Measurements from ENCODE around the gene PLPP3. TPM values are rescaled to one million over a fixed set of nuclear protein-coding genes. Genes with fewer than 3 reads are reported as not detected.

Gene PLPP3
- total RNA-seq, 2 experiments from 2014 or later: not detected

- DNase-seq: no peak
- intact Hi-C loops (cut with micrococcal nuclease): no loop called here
- no peaks in the 10 kb centered on the region for H3K36me3 Mint-ChIP-seq (ENCODE audit: low read depth)
- H3K9me3 Mint-ChIP-seq: no peaks in the 10 kb centered on the region
- TF ChIP-seq, protein P1, sequence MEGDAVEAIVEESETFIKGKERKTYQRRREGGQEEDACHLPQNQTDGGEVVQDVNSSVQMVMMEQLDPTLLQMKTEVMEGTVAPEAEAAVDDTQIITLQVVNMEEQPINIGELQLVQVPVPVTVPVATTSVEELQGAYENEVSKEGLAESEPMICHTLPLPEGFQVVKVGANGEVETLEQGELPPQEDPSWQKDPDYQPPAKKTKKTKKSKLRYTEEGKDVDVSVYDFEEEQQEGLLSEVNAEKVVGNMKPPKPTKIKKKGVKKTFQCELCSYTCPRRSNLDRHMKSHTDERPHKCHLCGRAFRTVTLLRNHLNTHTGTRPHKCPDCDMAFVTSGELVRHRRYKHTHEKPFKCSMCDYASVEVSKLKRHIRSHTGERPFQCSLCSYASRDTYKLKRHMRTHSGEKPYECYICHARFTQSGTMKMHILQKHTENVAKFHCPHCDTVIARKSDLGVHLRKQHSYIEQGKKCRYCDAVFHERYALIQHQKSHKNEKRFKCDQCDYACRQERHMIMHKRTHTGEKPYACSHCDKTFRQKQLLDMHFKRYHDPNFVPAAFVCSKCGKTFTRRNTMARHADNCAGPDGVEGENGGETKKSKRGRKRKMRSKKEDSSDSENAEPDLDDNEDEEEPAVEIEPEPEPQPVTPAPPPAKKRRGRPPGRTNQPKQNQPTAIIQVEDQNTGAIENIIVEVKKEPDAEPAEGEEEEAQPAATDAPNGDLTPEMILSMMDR (IDR thresholded peaks at IDR 0.05): no peak
- H3K4me3 Mint-ChIP-seq: no peak overlapping the region
- ChIA-PET POLR2A (no interaction called here), CTCF (no interaction called here)
- no peak for ATAC-seq
- H3K27ac Mint-ChIP-seq: no peak overlapping the region
- H3K27me3 Mint-ChIP-seq: no peaks in the 10 kb centered on the region
- H3K4me1 Mint-ChIP-seq (ENCODE audit: low read depth): no peaks in the 10 kb centered on the region
Measured at GRCh38 chr1:56452027-56453011, 127.0 kb downstream of the PLPP3 start.

GRCh38 chr1:56451491-56451890 is 127.9 kb downstream of the PLPP3 start:
- CTCF ChIA-PET: no interaction called here
- ATAC-seq: no peak
- no peaks in the 10 kb centered on the region for H3K27me3 Mint-ChIP-seq

DNA sequence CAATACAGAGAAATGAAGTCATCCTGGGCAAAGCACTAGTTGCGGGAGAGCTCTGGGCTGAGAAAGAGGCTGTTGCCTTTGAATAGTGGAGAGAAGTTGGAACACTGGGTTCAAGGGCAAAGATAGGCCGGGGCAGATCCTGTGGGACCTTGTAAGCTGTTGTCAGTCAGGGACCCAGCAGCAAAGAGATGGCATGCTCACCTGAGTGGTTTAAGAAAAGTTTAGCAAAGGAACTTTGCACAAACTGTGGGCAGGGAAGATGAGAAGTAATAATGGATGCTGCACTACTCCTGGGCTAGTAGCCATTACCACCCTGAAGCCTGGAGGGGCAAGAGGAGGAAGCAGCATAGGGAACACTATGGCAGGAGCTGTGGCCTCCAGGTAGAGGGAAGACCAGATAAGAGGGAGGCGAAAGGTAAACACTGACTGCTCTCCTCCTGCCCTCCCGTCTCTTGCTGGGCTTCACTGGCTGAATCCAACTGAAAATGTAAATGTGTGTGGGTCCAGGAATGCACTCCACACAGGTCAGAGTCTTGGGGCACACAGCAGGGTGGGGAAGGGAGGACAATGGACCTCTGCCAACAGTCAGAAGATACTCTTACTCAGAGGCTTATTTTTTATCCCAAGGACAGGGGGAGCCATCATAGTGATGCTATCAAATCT is 129.2 kb downstream of the PLPP3 start:
- Mint-ChIP-seq H3K4me3 (no peak overlapping the region), H3K27ac (no peak overlapping the region), H3K27me3 (no peaks in the 10 kb centered on the region), H3K4me1 (ENCODE audit: low read depth) (no peaks in the 10 kb centered on the region), H3K36me3 (ENCODE audit: low read depth) (no peaks in the 10 kb centered on the region), H3K9me3 (no peaks in the 10 kb centered on the region)
- intact Hi-C loops (cut with micrococcal nuclease): no loop called here
- no peak for ATAC-seq
- CTCF ChIA-PET: no interaction called here
- POLR2A ChIA-PET: no interaction called here
- DNase-seq: no peak
- TF ChIP-seq, protein P1 (IDR thresholded peaks at IDR 0.05): no peak

More at GRCh38 chr1:56451491-56451890, 127.9 kb downstream of the PLPP3 start:
- TF ChIP-seq, protein P1 (IDR thresholded peaks at IDR 0.05): no peak
- intact Hi-C loops (cut with micrococcal nuclease): no loop called here
- POLR2A ChIA-PET: no interaction called here
- Mint-ChIP-seq H3K9me3 (no peaks in the 10 kb centered on the region), H3K4me3 (no peak overlapping the region), H3K4me1 (ENCODE audit: low read depth) (no peaks in the 10 kb centered on the region), H3K36me3 (ENCODE audit: low read depth) (no peaks in the 10 kb centered on the region), H3K27ac (no peak overlapping the region)
- no peak for DNase-seq

DNA sequence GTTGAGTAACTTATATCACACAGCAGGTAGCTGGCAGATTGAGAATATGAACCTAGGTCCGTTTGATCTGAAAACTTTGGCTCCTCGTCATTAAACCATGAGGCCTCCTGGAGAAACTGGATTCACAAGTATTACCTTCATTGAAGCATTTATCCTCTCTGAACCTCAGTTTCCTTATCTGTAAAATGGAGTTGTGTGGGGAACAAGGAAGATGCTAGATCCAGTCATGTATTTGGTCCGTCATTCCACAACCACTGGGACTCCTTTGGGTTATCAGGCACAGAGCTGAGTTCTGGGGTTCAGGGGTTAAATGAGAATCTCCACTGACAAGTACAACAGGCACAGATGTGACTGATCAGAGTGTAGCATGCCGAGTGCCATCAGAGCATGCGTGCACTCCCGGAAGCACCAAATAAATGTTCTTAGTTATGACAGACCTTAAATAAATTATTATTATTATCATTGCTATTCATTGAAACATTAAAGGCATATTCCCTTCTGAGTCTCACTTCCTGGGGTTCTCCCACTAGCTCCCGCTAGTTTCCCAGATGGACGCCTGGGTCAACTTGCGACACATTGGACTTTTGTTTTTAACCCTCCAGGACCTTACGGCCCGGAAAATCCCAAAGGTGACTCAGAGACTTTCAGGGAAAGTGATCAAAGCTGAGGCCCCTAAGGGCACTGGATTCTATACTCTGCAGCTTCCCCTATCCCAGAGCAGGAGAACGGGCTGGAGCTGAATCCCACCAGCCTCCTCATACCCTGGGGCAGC is 130.6 kb downstream of the PLPP3 start:
- intact Hi-C loops (cut with micrococcal nuclease): no loop called here
- Mint-ChIP-seq H3K27me3 (no peaks in the 10 kb centered on the region), H3K9me3 (no peaks in the 10 kb centered on the region), H3K4me3 (no peak overlapping the region), H3K4me1 (ENCODE audit: low read depth) (no peaks in the 10 kb centered on the region), H3K27ac (no peak overlapping the region), H3K36me3 (ENCODE audit: low read depth) (no peaks in the 10 kb centered on the region)
- ChIA-PET POLR2A (no interaction called here), CTCF (no interaction called here)
- TF ChIP-seq, protein P1 (IDR thresholded peaks at IDR 0.05): no peak
- DNase-seq (no peak), ATAC-seq (no peak)
